Endothelial cell of umbilical vein (primary cell): Measurements from ENCODE around the gene COL5A3. TPM values are rescaled to one million over a fixed set of nuclear protein-coding genes. Genes with fewer than 3 reads are reported as not detected.

Source experiments
- BruUV-seq: library from RNA; stranded (reverse); fragments of 400-500 nt; replicated peaks from 2 replicates; lab custom pipeline; 2021; lab: Mats Ljungman, UMichigan
- CTCF ChIA-PET: fragments of 300-600, 350-600 bp; sonication (Branson Sonifier 250); formaldehyde crosslinking; loops from one replicate; lab custom pipeline; 2021; ENCODE audit warnings: antibody characterized with exemption, inconsistent platforms; lab: Charles Lee
- POLR2A ChIA-PET: fragments of 300-600, 350-600 bp; sonication (Branson Sonifier 250); formaldehyde crosslinking; loops from one replicate; lab custom pipeline; 2021; ENCODE audit warnings: antibody characterized with exemption, inconsistent platforms; lab: Charles Lee
- DNase-seq: peaks from one replicate; pipeline ENCODE4 v3.0.0-alpha.2; 2011; ENCODE audit warnings: low read depth, low spot score
- FAIRE-seq: peaks from 2 replicates; lab custom pipeline; 2011; peaks lifted over from hg19 to GRCh38; lab: Jason Lieb, UNC
- H2AFZ ChIP-seq: 2 replicates; pipeline ENCODE4 v1.6.0; 2012; ENCODE audit warnings: low read depth, low read length, control low read depth, inconsistent platforms
- H3K27ac ChIP-seq: 2 replicates; pipeline ENCODE4 v1.5.1; 2011; ENCODE audit warnings: low read depth, mild to moderate bottlenecking, control low read depth, low read length, moderate library complexity; ENCODE audit not compliant: insufficient read depth
- H3K27me3 ChIP-seq, 2 experiments: 2 replicates each; pipeline versions ENCODE4 v1.6.0 to v1.6.1; 2011; ENCODE audit warnings: low read length in 2 of 2, mixed read lengths in 1 of 2; ENCODE audit not compliant: control insufficient read depth in 2 of 2, insufficient read depth in 2 of 2
- H3K36me3 ChIP-seq, 2 experiments: 2 replicates in 1 of 2; 3 replicates in 1 of 2; pipeline ENCODE4 v1.5.1; 2011; ENCODE audit warnings: low read length in 2 of 2, mild to moderate bottlenecking in 1 of 2, moderate library complexity in 1 of 2; ENCODE audit not compliant: control insufficient read depth in 2 of 2, insufficient read depth in 2 of 2; ENCODE audit errors: extremely low read depth in 1 of 2
- H3K4me1 ChIP-seq: 3 replicates; pipeline ENCODE4 v1.5.1; 2011; ENCODE audit warnings: mild to moderate bottlenecking, low read length; ENCODE audit not compliant: control insufficient read depth, insufficient read depth; ENCODE audit errors: extremely low read depth
- H3K4me2 ChIP-seq: 2 replicates; pipeline ENCODE4 v1.6.1; 2011; ENCODE audit warnings: low read length, control low read depth, mixed read lengths; ENCODE audit not compliant: insufficient read depth
- H3K4me3 ChIP-seq, 3 experiments: fragments of 200-600 bp in 1 of 3; sonication (generic), shearing (Covaris generic) in 1 of 3; replicated peaks in 1 of 3; 2 replicates each; pipeline ENCODE4 v1.5.1; 2011 to 2016; ENCODE audit warnings: control low read depth in 3 of 3, low read length in 3 of 3, mild to moderate bottlenecking in 2 of 3, inconsistent platforms in 1 of 3, low read depth in 1 of 3, moderate library complexity in 1 of 3; ENCODE audit not compliant: insufficient read depth in 1 of 3
- H3K79me2 ChIP-seq: 2 replicates; pipeline ENCODE4 v1.6.0; 2012; ENCODE audit warnings: low read length, inconsistent platforms; ENCODE audit not compliant: control insufficient read depth, insufficient read depth
- H3K9ac ChIP-seq: replicated peaks from 2 replicates; pipeline ENCODE3; 2011; ENCODE audit warnings: low read length, control low read depth; ENCODE audit not compliant: insufficient read depth; ENCODE audit errors: extremely low read depth
- H3K9me1 ChIP-seq: replicated peaks from 3 replicates; pipeline ENCODE4 v1.6.0; 2011; ENCODE audit warnings: mild to moderate bottlenecking, low read length; ENCODE audit not compliant: control insufficient read depth, insufficient read depth; ENCODE audit errors: extremely low read depth
- H3K9me3 ChIP-seq: replicated peaks from 2 replicates; pipeline ENCODE4 v1.5.1; 2012; ENCODE audit warnings: low read length, inconsistent platforms; ENCODE audit not compliant: control insufficient read depth, insufficient read depth
- H4K20me1 ChIP-seq: replicated peaks from 2 replicates; pipeline ENCODE3; 2011; ENCODE audit warnings: mild to moderate bottlenecking, low read length; ENCODE audit not compliant: control insufficient read depth, insufficient read depth; ENCODE audit errors: extremely low read depth
- CTCF ChIP-seq, 2 donors: IDR thresholded peaks; 1 replicate in 1 of 2; 2 replicates in 1 of 2; pipeline ENCODE4 v1.5.1; 2011; ENCODE audit warnings: low read length in 2 of 2, mild to moderate bottlenecking in 2 of 2, moderate library complexity in 2 of 2, control low read depth in 1 of 2, inconsistent platforms in 1 of 2, low read depth in 1 of 2; ENCODE audit not compliant: insufficient read depth in 1 of 2; ENCODE audit errors: extremely low read depth in 1 of 2
- EZH2 ChIP-seq: IDR thresholded peaks from 2 replicates; pipeline ENCODE4 v1.6.1; 2012; ENCODE audit warnings: borderline replicate concordance, low read depth, mild to moderate bottlenecking, moderate library complexity, low read length, inconsistent platforms; ENCODE audit not compliant: severe bottlenecking
- FOS ChIP-seq: IDR thresholded peaks from 2 replicates; pipeline ENCODE4 v1.6.1; 2011; ENCODE audit warnings: mild to moderate bottlenecking, low read length, moderate library complexity, borderline replicate concordance; ENCODE audit not compliant: insufficient read depth
- GATA2 ChIP-seq: IDR thresholded peaks from 2 replicates; pipeline ENCODE4 v1.7.0; 2011; ENCODE audit warnings: low read depth, mild to moderate bottlenecking, moderate library complexity, mixed read lengths, low read length; ENCODE audit not compliant: insufficient read length, insufficient read depth
- JUN ChIP-seq: IDR thresholded peaks from 2 replicates; pipeline ENCODE4 v1.6.1; 2011; ENCODE audit warnings: borderline replicate concordance, low read depth; ENCODE audit not compliant: insufficient read length, insufficient read depth
- MAX ChIP-seq: IDR thresholded peaks from 2 replicates; pipeline ENCODE4 v1.6.1; 2011; ENCODE audit not compliant: insufficient read depth, insufficient read length
- MYC ChIP-seq: IDR thresholded peaks from one replicate; pipeline ENCODE4 v1.6.1; 2011; ENCODE audit warnings: mild to moderate bottlenecking, low read depth, low read length
- POLR2A ChIP-seq: IDR thresholded peaks from 2 replicates; pipeline ENCODE4 v1.6.1; 2012; ENCODE audit warnings: low read depth, mild to moderate bottlenecking, control low read depth, low read length
- POLR2AphosphoS5 ChIP-seq: IDR thresholded peaks from 2 replicates; pipeline ENCODE4 v1.6.1; 2012; ENCODE audit warnings: low read depth, mild to moderate bottlenecking, control low read depth, low read length, moderate library complexity; ENCODE audit not compliant: insufficient read depth
- dilution Hi-C: fragments of 300-500 bp; cut with MboI; formaldehyde crosslinking; loops from one replicate; pipeline ENCODE4 v1.15.0; 2019; ENCODE audit warnings: low sequenced_read_pairs; ENCODE audit not compliant: extremely low pct_ligation_motif_present
- intact Hi-C: fragments of 100-400 bp; cut with micrococcal nuclease; formaldehyde crosslinking; loops from one replicate; pipeline ENCODE4 v1.10.0; 2022
- polyA plus RNA-seq, 4 experiments: library from polyadenylated mRNA; depleted of rRNA in 3 of 4; stranded (reverse) in 3 of 4; unstranded in 1 of 4; fragments of >200 nt; gene quantifications; 2 replicates each; pipeline versions ENCODE4 v1.2.1 to v1.2.3, GENCODE V29; 2011 to 2012; ENCODE audit warnings: missing spikeins in 1 of 4
- total RNA-seq: library from RNA; stranded (reverse); gene quantifications from 2 replicates; pipeline ENCODE4 v1.2.3, GENCODE V29; 2021

COL5A3 gene
- total and polyA plus RNA-seq, 2 donors (not counting 3 experiments of a cell fraction or from before 2014, with no cell fraction given) = not detected

DNA sequence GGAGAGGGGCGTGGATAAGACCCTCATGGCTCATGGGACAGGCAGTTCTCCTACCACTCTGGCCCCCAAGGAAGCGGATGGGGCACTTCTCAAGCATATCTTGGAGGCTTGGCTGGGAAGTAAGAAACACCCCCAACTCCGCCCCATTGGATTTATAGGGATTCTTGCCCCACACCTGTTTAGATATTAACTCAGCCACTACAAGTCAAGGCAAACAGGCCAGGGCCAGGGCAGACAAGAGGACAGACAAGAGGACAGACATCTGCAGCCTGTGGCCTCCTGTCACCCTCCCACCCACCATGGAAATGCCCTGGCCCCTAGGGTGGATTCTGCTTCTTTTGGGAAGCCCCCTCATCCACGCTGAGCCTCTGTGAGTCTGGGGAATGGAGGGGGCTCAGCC lies 27.1 kb upstream of the COL5A3 start:
- Histone ChIP-seq H3K4me3 (no peak overlapping the region), H3K4me1 (no peaks in the 10 kb centered on the region), H3K36me3 (no peaks in the 10 kb centered on the region), H3K79me2 (no peaks in the 10 kb centered on the region), H3K9ac (no peak overlapping the region), H3K9me3 (no peaks in the 10 kb centered on the region), H3K9me1 (no peaks in the 10 kb centered on the region), H2AFZ (no peak overlapping the region), H3K4me2 (no peak overlapping the region), H4K20me1 (no peaks in the 10 kb centered on the region), H3K27ac (no peak overlapping the region), H3K27me3 (peaks cover 0 to 2% of the 10 kb centered on the region in 2 experiments)
- dilution Hi-C loops = no loop called here
- ChIA-PET CTCF (no interaction called here), POLR2A (no interaction called here)
- intact Hi-C loops = no loop called here
- no TSS peak for BruUV-seq
- DNase-seq (no peak), FAIRE-seq (no peak)
- TF ChIP-seq POLR2A (no peak), POLR2AphosphoS5 (no peak), FOS (no peak), JUN (no peak), CTCF (IDR thresholded peaks at IDR 0.05; ENCODE audit: extremely low read depth in 1 of 2, insufficient read depth in 1 of 2, low read depth in 1 of 2, low read length in 2 of 2) (no peak), MYC (no peak), MAX (no peak), EZH2 (no peak), GATA2 (no peak)
